AG04450 (cell line): Measurements from ENCODE around the gene ZNF280B. TPM values are rescaled to one million over a fixed set of nuclear protein-coding genes. Genes with fewer than 3 reads are reported as not detected.
"Not testable (repeated sequence)": the region's sequence is repeated elsewhere in the genome, so short reads cannot be mapped to it uniquely, and the experiment has no call there.

Experiments used
- CTCF ChIA-PET: fragments of 300-600, 350-600 bp; formaldehyde crosslinking; extraction: SDS; loops from one replicate; lab custom pipeline; 2022; ENCODE audit warnings: antibody characterized with exemption, inconsistent platforms; lab: Charles Lee
- POLR2A ChIA-PET: fragments of 350-600 bp; formaldehyde crosslinking; extraction: SDS; loops from one replicate; lab custom pipeline; 2021; ENCODE audit warnings: antibody characterized with exemption, inconsistent platforms; lab: Yijun Ruan, JAX
- DNase-seq: peaks from one replicate; pipeline ENCODE4 v3.0.0-alpha.2; 2011; ENCODE audit warnings: low read depth, low spot score
- H3K27ac ChIP-seq: one replicate; pipeline ENCODE4 v1.5.1; 2012; ENCODE audit warnings: low read depth, low read length, control low read depth
- H3K27me3 ChIP-seq: one replicate; pipeline ENCODE4 v1.6.0; 2012; ENCODE audit warnings: low read length; ENCODE audit not compliant: control insufficient read depth, insufficient read depth
- H3K4me3 ChIP-seq: 2 replicates; pipeline ENCODE4 v1.5.1; 2011; ENCODE audit warnings: mild to moderate bottlenecking, low read depth, low read length, control low read depth
- H3K9me3 ChIP-seq: 2 replicates; pipeline ENCODE4 v1.5.1; 2012; ENCODE audit warnings: low read length; ENCODE audit not compliant: control insufficient read depth, insufficient read depth
- CTCF ChIP-seq: IDR thresholded peaks from 2 replicates; pipeline ENCODE4 v1.5.1; 2011; ENCODE audit warnings: low read depth, low read length, control low read depth, inconsistent platforms
- polyA plus RNA-seq: library from polyadenylated mRNA; depleted of rRNA; stranded (reverse); fragments of >200 nt; gene quantifications from 2 replicates; pipeline ENCODE4 v1.2.3, GENCODE V29; 2011; rRNA removed

ZNF280B gene
- polyA plus RNA-seq, 1 experiment: 2.3 TPM

DNA sequence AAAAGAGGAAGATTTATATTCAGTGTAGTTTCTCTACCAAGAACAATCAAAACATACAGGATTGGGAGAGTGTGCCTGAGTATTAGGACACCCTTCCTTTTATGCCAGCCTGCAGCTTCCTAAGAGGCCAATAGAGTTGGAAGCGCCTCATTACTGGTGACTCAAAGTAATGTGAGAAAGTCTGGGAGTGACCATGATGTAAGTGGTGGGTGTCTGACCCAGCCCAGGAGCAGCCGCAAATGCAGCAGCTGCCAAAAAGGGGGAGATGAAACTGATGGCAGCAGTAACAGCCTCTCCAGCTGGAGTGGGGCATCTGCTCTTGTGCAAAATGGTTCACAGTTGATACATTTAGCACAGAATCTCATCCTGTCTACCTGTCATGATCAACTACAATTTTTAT is 62.0 kb downstream of the ZNF280B start:
- CTCF ChIA-PET: interaction anchor here (1.7 kb wide), 1 partner anchor 24 kb away, joined by 4 read pairs; no protein-coding TSS in a partner anchor
- no peaks in the 10 kb centered on the region; the same call in 1 of the 2 replicates for H3K9me3 ChIP-seq
- H3K27me3 ChIP-seq: peaks cover 7% of the 10 kb centered on the region
- DNase-seq: no peak
- POLR2A ChIA-PET: no interaction called here
- no peak overlapping the region for H3K27ac ChIP-seq
- no peak for TF ChIP-seq CTCF
- H3K4me3 ChIP-seq: no peak overlapping the region

GRCh38 chr22:22444007-22444589 is 64.4 kb downstream of the ZNF280B start:
- H3K27ac ChIP-seq, H3K4me3 ChIP-seq, POLR2A ChIA-PET, H3K9me3 ChIP-seq, CTCF ChIA-PET, H3K27me3 ChIP-seq, DNase-seq: not testable (repeated sequence)

GRCh38 chr22:22442928-22443709 is 65.4 kb downstream of the ZNF280B start:
- CTCF ChIA-PET: no interaction called here
- DNase-seq: no peak
- H3K9me3 ChIP-seq: no peaks in the 10 kb centered on the region; the same call in 1 of the 2 replicates
- H3K4me3 ChIP-seq: no peak overlapping the region
- no peak for TF ChIP-seq CTCF
- H3K27ac ChIP-seq: no peak overlapping the region
- POLR2A ChIA-PET: no interaction called here
- H3K27me3 ChIP-seq: peaks cover 2% of the 10 kb centered on the region

GRCh38 chr22:22441626-22442025 is 66.9 kb downstream of the ZNF280B start:
- POLR2A ChIA-PET, H3K9me3 ChIP-seq, H3K27me3 ChIP-seq, DNase-seq, H3K27ac ChIP-seq, CTCF ChIA-PET, H3K4me3 ChIP-seq: not testable (repeated sequence)

GRCh38 chr22:22440188-22440587 is 68.4 kb downstream of the ZNF280B start:
- no peak for TF ChIP-seq CTCF
- CTCF ChIA-PET: no interaction called here

More at GRCh38 chr22:22440188-22440587, 68.4 kb downstream of the ZNF280B start:
- H3K4me3 ChIP-seq: no peak overlapping the region
- no peak overlapping the region for H3K27ac ChIP-seq
- H3K27me3 ChIP-seq: peaks cover 4% of the 10 kb centered on the region
- no peaks in the 10 kb centered on the region; the same call in 1 of the 2 replicates for H3K9me3 ChIP-seq
- POLR2A ChIA-PET: no interaction called here
- DNase-seq: no peak

Other genes starting within 250 kb of the ZNF280B start
- not detected in 2 replicates for gene ZNF280A, start 11.5 kb upstream of the ZNF280B start, polyA plus RNA-seq
- gene PRAME, start 50.5 kb upstream of the ZNF280B start, polyA plus RNA-seq: 0.24 TPM in 1 of 2 replicates, not detected in the other
- not detected in 2 replicates for gene GGTLC2, start 135.9 kb upstream of the ZNF280B start, polyA plus RNA-seq